Urothelium cell line (cell line): ENCODE data around the gene DOCK8.

Experiments
- DNase-seq: peaks from one replicate; pipeline ENCODE4 v3.0.0; 2011; ENCODE audit warnings: low spot score, mixed read lengths
- FAIRE-seq: peaks from 2 replicates; lab custom pipeline; 2011; peaks lifted over from hg19 to GRCh38; lab: Jason Lieb, UNC

Gene DOCK8

DNA sequence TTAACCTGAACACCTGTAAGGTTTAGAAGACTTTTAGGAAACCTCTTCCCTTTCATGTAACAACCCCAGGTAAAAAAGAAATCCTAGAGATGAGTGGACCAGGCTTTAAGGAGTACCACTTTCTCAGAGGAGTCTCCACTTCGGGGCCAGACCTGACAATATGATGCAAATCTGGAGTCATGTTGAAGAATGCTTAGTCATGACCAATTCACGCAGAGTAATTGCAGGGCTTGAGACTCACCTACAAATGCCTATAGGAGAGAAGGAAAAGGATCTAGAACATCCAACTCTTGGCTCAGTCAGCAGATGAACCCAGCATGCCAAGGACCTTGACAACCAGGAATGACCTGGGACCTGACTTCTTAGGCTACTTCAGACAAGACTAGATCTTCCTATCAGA, 235.4 kb downstream of the DOCK8 start:
- DNase-seq: no peak
- FAIRE-seq: no peak

DNA sequence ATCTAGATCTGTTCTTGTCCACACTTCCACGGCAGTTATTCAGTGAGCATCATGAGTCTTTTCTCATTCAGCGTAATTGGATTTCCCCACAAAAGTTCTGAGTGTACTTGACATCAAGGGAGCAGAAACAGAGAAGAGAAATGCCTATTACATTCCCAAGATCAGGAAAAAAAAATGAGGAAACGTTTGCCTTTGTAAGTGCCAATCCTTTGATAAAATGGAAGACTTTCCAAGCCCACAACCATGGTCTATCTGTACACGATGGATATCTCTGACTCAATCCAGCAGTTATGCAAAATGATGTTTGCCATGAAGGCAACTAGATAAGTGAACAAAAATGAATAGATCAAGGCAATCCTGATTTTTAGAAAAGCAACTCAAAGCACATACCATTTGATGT, 235.9 kb downstream of the DOCK8 start:
- DNase-seq (no peak), FAIRE-seq (no peak)

DNA sequence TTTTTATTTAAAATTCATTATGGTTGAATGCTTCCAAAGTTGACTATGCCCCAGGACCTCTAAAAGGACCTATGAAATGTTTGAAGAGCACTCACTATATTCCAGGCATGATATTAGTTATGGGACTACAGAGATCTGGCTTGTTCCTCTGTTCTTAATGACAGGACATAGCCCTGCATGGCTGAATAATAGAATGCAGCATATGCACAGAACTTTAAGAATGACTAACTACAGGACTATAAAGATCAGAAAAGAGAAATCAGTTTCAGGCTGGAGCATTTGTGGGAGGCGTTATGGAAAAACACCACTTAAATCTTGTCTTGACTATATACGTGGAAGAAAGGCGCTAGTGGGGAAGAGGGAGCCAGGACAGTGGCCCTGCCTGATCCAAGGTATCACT, 239.2 kb downstream of the DOCK8 start:
- no peak for FAIRE-seq

DNA sequence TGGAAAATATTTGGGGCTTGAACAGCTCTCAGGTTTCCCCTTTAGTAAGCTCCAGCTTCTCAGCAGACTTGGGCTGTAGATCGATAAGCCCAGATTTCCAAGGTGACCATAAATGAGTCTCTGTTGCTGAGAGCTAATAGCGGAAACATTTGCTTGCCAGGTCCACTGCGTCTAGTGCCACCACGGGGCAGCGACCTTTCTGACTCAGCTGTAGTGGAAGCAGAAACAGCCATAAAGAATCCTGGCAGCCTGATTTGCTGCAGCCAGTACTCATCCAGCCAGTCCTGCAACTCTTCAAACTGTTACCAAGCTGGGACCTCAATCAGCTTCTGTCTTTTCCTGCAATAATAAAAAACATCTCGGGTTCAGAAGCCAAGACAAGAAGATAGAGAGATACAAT, 241.7 kb downstream of the DOCK8 start:
- DNase-seq (no peak), FAIRE-seq (no peak)

More for the DNA sequence above, 239.2 kb downstream of the DOCK8 start:
- no peak for DNase-seq

DNA sequence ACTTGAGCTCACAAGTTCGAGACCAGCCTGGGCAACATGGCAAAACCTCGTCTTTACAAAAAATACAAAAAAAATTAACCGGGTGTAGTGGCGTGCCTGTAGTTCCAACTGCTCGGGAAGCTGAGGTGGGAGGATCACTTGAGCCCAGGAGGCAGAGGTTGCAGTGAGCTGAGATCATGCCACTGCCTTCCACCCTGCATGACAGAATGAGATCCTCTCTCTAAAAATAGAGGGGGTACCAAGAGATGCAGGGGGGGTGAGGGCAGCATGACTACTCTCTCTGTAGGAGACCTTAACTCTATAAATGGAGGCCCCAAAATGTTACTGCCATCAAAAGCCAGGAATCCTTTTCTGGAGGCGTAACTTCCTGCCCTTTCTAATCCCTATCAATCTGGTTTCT, 243.9 kb downstream of the DOCK8 start:
- no peak for FAIRE-seq
- no peak for DNase-seq

DNA sequence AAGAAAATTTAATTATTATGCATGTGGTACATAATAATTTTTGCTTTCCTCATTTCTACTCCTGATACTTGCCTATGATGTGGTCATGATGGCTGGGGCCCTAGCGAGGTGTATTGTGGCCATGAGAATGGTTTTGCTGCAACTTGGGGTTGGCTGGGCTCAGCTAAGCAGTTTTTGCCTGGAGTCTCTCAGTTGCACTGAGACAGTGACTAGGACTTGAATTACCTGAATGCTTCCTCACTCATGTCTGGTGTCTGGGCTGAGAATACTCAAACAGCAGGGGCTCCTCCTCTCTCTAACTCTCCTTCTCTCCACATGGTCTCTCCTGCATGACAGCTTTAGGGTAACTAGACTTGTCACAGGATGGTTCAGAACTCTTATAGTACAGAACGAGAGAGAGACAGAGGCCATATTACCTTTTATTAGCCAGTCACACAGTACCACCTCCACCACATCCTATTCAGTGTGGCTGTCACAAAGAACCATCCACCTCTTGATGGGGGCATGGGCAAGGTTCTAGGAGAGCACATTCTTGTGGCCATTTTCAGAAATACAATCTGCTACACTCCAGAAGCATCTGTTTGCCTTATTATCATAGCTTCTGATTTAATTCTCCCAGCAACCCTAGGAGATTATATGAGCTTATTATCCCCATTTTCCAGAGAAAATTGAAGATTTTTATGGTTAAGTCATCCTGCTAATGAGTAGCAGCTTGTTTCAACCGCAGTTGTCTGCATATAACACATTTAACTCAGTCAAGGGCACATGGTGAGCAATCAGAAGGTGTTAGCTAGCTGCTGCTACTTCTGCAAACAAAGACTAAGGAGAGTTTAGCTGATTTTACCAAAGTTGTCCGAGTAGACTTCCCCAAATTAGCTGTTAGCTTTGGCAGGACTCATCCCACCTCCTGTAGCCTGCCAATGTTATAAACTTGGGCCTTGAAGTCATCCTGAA, 245.1 kb downstream of the DOCK8 start:
- no peak for DNase-seq
- no peak for FAIRE-seq

DNA sequence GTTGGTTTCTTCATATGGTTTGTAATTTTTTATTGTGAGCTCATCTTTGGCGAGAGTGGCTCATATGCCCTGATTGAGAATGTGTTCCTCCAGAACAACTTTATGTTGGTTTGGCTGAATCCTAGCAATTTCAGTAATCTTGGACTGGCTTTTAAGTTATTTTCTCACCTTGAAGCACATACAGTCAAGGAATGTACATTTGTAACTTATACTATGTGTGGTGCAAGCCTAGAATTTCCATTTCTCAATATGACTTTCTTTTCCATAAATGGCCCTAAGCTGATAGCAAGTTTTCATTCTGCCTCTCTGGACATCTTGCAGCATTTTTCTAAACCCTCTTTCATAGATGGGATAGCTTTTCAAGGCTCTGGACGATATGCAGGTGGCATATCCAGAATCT, 247.5 kb downstream of the DOCK8 start:
- no peak for FAIRE-seq
- DNase-seq: no peak

DNA sequence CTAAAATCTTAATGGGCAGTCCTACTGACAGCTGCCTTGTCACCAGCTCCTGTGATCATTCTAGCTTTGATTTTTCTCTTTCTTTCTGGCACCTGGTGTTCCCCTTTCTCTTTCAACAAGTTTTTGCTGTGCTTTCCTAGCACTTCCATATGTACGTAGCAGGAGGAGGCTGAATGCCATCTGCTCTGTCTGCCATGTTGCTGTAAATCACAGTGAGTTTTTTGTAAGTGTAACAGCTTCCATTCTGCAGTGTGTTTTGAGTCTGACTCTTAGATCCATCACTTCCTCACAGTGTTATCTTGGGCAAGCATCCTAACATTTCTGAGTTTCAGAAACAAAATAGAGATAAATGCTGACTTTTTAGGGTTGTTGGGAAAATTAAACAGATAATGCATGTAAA, 247.9 kb downstream of the DOCK8 start:
- FAIRE-seq: no peak
- DNase-seq: no peak

DNA sequence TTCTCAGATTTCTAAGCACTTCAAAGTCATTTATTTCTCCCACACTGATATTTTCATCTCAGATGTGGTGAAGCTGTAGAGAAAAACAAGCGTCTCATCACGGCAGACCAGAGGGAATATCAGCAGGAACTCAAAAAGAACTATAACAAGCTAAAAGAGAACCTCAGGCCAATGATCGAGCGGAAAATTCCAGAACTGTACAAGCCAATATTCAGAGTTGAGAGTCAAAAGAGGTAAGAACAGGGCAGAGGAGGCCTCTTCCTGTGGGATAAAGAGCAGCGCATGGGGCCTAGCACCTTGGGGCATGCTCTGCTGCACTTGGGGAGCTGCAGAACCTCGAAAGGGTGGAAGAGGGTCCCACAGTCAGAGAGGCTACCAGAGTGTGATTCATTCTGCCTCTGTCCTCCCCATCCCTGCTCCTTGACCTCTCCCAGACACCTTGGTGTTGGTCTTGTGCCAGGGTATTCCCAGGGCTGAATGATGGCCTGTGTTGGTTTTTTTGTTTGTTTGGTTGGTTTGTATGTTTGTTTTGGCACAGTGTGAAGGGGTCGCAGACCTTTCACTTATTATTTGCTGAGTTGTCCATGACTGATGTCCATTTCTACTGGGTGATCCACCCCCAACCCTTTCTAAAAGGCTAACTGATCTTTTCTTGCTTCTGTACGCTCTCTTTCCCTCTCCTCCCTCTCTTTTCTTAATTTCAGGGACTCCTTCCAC, 248.9 kb downstream of the DOCK8 start:
- FAIRE-seq (no peak), DNase-seq (no peak)

DNA sequence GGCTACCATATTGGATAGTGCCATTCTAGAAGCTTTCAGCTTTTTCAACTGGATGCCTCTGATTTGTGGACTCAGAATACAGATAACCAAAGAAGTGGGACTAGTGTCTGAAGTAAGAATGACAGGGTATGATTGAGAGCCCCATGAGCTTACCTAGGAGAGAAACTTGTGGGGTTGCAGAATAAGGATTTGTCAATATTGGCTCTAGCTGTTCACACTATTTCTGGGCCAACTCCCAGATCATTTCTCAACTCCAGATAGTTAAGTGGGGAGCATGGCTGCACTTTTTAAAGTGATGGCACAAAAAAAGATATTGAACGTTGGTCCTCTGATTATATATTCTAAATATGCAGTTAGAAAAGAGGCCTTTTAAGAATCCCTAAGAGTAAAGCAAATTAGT, 252.1 kb downstream of the DOCK8 start:
- no peak for FAIRE-seq

DNA sequence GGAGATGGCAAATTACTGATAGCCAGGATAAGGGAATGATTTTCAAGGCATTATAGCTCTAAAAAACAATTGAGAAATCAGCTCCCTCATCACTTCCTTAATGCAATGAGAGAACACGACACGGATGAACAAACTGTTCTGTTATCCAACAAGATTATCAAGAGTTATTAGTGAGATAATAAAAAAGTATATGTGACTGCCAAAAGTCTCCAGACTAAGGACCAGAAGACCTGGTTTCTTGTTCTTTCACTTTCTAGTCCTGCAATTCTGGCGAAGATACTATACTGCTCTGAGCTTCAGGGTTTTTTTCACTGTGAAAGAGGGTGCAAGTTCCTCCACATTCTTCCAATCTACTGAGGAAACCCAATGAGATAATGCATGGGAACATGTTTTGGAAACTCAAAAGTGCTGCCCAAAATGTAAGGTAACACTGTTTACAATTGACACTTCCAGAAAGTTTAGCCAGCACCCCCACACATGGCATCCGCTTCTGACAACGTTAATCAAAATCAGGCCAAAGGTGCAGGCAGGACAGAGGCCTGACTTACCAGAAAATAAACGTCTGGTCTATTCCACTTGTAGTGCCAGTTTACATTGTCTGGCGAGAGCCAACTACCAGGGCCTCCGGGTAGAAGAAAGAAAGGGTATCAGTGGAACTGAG, 254.2 kb downstream of the DOCK8 start:
- DNase-seq (no peak), FAIRE-seq (no peak)

More for the DNA sequence above, 252.1 kb downstream of the DOCK8 start:
- no peak for DNase-seq

DNA sequence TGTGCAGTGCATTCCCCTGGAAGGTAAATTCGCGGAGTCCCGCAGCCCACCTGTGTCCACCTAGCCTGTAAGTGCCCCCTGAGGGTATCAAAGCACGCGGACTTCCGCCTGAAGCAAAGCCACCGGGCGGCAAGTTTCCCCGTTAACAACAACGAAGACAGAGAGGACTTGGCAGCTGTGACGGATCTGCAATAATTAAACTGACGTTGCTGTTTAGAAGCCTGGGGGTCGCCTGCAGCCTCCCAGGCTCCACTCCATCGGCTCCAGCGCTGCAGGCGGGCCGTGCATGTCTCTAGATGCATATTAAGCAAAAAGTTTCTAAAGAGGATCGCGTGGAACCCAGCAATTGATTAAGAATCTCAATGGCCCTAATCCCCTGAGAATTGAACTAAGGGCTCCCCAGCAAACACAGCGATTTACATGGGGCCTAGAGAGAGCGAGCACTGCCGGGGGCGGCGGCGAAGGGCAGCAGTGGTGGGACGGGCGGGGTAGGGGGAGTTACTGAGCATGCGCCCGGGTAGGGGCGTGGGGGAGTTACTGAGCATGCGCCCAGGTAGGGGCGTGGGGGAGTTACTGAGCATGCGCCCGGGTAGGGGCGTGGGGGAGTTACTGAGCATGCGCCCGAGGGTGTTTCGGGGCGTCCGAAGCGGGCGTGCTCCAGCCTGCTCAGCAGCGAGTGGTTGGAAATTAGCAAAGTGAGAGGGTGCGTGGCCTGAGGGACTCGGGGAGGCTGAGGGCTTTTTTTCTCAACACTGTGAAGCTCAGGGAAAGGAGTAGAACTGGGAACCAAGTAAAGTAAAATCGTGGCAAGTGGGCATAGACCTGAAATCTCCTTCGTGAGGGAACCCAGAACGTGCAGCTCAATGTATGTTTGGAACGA, 255.2 kb downstream of the DOCK8 start:
- FAIRE-seq: peak; percentile 44

DNA sequence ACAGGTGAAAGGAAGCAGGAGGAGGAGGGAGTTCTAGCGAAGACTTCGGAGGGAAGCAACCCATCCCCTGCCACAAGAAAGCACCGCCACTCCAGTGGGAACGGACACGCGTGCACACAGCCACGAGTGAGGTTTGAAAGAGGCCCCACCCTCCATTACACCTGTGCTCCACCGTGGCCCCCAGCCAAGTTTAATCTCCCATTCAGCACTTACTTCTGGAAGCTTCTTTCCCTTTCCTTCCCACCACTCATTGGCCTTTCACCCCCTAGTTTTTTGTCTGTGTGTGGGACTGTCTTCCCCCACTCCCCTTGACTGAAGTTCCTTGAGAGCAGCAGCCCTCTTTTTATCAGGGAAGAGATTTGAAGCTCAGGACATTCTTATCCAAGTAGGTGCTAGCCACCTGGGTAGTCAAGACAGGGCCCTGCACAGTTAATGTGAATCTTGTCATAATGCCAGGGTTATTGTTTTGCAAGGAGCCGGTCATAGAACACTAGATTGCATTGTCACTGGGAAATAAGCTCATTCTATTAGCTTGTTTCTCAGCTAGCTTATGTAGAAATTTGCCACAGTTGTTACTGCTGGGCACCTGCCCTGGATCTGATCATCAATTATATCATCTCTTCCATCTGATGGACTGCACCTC, 256.0 kb downstream of the DOCK8 start:
- FAIRE-seq (no peak), DNase-seq (peak; percentile 7)

More for the DNA sequence above, 255.2 kb downstream of the DOCK8 start:
- peak; percentile 80 for DNase-seq

DNA sequence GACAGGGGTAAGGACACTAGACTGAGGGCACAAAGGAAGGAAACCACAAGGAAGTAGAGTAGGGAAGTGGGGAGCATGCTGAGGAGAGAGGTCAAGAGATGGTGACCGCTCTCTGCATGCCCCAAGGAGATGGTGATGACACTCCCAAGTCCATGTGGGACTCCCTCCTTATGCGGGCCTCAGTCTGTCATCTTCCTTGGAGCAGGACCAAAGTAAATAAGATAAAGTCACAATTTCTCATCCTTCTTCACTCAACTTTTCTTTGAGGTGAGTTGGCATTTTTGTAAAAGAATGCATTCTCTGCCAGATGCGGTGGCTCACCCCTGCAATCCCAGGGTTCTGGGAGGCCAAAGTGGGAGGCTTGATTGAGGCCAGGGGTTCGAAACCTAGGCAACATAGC, 256.7 kb downstream of the DOCK8 start:
- FAIRE-seq (no peak), DNase-seq (no peak)

DNA sequence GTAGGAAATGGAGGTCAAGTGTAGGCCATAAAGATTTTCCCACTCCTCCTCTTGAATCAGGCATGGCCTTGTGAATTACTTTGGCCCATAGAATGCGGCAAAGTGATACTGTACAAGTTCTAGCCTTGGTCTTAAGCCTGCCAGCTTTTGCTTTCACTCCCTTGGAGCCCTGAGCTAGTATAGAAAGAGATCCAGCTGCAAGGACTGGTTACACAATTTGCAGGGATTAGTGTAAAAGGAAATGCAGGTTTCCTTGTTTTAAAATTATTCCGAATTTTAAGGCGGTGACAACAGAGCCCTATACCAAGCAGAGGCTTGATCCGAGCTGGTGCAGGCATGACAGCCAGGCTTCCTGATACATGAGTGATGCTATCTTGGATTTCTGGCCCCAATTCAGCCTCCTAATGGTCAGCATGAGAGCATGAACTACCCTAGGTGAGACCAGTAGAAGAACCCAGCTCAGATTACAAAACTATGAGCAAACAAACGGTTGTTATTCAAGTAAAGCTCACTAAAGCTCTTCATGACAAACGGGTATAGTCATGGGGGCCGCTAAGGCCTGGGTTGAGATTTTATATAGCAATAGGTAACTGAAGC, 257.9 kb downstream of the DOCK8 start:
- DNase-seq: no peak
- no peak for FAIRE-seq

DNA sequence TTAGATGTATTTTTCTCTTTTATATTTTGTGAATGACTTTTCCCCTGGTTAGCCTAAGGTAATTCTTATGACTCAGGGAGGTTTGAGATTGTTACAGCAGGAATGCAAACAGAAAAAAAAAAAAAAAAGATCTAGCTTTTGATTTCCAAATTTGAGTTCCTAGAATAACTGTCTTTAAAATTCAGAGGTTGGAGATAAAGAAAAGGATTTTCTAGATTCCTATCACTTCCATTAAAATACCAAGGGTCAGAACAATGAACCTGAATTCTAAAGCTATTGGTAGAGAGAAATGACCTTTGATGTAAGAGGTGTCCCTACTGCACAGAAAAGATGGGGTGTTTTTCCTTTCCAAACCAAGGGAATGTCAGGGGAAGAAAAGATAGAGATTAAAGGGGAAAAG, 262.5 kb downstream of the DOCK8 start:
- FAIRE-seq (no peak), DNase-seq (no peak)

DNA sequence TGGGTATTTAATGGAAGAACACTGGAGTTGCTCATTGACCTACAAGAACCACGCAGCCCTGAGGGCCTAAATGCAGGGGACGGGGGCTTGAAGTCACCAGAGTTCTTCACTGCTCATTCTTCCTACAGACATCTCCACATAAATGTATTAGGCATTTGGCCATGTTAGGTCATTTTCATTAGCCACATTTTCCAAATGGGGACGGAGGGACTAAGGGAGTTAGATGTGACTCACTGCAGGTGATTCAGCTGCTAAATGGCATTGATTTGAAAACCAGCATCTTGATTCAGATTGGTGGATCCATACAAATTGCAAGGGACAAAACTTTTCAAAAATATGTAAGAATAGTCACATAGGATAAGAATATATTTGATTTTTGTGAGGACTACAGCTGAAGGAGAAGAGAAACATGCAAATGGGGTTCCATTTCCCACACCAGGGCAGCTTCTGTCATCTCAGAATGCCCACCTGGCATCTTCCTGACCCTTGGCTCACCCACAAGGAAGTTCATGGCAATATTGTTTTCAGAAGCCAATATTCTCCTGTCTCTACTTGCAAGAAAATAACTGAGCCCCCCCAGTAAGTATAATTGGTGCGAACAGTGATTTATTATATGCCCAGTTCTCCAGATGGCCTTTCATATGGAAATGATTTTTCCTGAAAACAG, 264.8 kb downstream of the DOCK8 start:
- FAIRE-seq: no peak
- DNase-seq: no peak

DNA sequence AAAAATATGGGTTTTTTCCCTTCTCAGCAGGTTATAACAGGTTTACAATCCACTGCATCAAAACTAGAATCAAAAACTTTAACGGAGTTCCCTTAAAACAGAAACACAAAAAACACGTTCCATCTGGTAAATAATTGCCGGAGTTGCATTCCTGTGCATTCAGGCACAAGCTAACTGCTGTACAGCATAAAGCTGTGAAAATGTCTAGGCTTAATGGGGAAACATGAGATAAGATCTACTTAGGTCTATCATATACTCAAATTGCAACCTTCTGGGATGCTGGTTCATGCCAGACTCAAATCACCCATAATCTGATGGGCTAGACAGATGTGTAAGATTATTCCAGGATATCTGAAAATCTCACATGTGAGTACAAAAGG, 265.3 kb downstream of the DOCK8 start:
- FAIRE-seq (no peak), DNase-seq (no peak)

DNA sequence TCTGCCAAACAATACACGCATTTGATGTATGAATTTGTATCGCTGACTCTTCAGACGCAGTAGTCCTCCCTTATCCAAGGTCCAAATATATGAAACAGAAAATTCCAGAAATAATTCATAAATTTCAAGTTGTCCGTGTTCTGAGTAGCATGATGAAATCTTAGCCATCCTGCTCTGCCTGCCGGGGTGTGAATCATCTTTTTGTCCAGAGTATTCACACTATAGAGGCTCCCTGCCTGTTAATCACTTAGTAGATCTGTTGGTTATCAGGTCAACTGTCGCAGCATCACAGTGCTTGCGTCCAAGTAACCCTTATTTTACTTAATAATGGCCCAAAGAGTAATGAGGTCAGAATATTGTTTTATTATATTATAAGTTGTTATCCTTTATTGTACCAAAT, 268.1 kb downstream of the DOCK8 start:
- FAIRE-seq (no peak), DNase-seq (no peak)
